ENCODE measurements around the gene GJC1.

Gene GJC1

DNA sequence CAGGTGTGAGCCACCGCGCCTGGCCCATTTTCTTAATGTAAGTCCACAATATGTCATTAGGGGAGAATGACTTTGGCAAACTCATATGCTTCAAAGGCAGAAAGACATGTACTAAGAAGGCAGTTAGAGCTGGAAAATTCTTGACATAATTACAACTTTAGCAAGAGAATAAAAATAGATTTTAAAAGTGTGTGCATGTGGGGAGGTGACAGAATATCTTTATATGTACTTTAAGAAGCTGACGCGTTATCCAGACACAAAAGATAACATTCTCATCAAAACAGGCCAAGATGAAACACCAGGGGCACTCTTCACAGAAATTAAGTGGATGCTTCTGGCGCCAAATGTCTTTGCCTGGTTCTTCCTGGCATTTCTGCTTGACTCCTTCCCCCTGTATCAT lies 28.2 kb downstream of the GJC1 start:
- DNase-seq (ENCODE audit: low read depth in 3 of 3), result no peak

DNA sequence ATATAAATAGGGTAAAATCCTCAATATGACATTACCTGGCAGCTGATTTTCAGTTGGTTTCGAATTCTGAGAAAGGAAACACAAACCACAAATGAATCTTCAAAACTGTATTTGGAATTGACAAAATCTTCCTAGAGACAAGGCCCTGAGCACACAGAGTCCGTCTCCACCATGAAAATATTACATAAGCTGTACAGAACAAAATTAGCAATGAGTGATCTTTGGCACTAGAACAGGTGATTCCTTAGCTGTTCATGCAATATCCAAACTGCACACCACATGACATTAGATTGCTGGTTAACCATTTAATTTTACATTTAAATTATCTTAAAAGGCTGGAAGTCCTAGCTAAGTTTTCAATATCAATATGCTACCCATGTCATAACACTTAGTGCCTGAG lies 31.7 kb downstream of the GJC1 start:
- no peak for DNase-seq (ENCODE audit: low read depth in 3 of 3)

DNA sequence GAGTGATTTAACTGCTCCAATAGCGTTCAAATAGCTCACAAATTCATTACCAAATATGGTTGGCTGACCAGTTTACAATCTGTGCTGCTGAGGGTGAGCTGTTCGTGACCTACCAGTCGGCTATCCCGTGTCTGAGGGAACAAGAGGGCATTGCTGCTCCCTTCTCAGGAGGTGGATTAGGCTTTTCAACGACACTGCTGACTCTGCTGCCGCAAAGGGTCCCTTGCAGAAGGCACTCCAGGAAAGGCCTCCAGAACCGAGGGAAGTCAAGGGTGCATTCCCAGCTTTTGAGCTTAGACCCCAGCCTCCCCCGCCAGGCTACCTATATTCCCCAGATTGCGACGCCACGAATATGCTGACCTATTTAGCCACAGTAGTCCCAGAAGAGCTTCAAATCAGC lies 32.3 kb downstream of the GJC1 start:
- DNase-seq (ENCODE audit: low read depth in 3 of 3), result no peak

DNA sequence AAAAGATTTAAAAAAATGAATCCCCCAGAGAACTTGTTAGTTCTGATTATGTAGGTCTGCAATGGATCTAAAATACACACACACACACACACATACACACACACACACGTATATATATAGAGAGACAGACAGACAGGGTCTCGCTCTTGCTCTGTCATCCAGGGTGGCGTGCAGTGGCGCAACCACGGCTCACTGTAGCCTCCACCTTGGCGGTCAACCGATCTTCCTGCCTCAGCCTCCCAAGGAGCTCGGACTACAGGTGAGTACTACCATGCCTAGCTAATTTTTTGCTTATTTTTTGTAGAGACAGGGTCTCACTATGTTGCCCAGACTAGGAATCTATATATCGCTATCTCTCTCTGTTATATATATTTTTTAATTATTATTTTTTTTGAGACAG lies 33.4 kb downstream of the GJC1 start:
- no peak for DNase-seq (ENCODE audit: low read depth in 3 of 3)

DNA sequence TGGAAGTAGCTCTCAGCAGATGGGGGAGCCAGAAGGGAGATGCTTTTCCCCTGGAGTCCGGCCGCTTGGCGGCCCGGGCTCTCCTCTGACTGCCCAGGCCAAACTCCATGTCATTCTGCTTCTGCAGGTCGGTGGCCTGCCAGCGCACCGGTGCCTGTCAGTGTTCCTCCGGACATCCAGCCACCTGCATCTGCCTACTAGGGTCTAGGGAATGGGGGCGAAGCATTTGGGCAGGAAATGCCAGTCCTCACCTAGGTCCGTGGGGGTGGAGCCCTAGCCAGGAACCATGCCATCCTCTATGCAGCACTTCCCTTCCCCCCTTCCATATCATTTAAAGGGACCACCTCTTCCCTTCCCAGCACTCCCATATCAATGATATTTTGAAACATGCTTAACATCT lies 34.2 kb downstream of the GJC1 start:
- DNase-seq (ENCODE audit: low read depth in 3 of 3), result no peak

DNA sequence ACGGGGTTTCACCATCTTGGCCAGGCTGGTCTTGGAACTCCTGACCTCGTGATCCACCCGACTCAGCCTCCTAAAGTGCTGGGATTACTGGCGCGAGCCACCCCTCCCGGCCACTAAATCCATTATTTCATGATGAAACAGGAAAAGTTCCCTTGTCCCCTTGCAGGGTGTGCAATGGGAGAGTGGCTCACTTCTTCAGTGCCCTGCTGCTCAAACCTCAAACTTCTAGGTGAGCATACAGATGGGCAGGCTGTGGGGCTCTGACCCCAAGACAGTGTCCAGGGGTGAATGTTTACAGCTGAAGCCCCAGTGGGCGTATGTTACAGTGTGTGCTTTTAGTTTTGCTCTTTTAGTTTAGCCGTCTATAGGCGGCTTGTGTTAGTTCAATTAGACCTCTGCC lies 34.7 kb downstream of the GJC1 start:
- DNase-seq (ENCODE audit: low read depth in 3 of 3), result no peak

DNA sequence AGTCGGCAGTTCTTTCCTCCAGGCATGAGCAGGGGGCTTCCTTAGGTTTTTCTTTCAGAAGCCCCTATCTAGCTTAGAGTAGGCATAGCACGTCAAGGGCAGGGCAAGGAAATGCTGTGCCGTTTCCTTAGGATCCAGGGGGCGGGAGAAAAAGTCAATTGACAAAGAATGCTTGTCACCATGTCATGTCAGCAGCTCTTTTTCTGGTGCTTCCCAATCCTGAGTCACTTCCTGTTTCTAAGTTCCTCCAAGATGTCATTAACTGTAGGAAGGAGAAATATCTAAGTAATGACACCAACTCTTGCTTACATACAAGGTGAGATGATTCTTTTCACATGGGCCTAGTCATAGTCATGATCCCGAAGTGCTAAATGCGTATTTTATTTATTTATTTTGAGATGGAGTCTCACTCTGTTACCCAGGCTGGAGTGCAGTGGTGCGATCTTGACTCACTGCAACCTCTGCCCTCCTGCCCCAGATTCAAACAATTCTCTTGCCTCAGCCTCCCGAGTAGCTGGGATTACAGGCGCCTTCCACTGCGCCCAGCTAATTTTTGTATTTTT lies 35.2 kb downstream of the GJC1 start:
- DNase-seq (ENCODE audit: low read depth in 3 of 3), result no peak

DNA sequence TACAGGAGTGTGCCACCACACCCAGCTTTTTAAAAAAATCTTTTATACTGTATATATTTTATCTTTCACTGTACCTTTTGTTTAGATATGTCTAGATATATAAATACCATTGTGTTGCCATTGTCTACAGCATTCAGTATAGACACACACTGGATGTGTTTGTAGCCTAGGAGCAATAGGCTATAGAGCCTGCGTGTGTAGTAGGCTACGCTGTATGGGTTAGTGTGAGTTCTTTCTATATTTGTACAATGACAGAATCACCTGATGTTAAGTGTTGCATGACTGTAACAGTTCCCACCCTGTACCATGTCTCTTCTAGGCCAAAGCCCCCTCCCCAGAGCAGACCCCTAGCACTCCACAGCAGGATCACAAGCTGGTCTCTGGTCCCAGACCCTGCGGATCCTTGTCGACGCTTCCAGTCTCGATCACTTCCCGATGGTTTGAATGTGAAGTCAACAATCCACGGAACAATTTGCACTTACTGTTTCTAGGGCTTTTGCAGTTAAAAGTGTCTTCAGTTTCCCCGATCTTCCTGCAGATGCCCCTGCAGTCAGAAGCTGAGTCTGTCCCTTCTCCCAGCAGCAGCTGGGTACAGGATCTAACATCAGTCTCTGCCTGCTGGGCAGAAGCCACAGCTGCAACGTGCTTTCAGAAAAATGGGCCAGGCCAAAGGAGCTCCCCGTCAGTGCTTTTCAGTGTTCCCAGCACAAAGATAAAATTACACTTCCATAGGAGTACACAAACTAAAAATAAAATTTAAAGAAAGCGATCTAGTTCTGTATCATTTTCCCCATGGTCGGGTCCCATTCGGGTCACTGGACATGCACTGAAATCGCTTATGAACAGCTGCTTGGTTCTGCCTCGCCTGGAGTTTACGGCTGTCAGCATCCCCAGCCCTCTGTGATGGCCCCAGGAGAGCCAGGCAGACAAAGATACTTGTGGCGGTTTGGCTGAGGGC lies 35.9 kb downstream of the GJC1 start:
- no peak for DNase-seq (ENCODE audit: low read depth in 3 of 3)

DNA sequence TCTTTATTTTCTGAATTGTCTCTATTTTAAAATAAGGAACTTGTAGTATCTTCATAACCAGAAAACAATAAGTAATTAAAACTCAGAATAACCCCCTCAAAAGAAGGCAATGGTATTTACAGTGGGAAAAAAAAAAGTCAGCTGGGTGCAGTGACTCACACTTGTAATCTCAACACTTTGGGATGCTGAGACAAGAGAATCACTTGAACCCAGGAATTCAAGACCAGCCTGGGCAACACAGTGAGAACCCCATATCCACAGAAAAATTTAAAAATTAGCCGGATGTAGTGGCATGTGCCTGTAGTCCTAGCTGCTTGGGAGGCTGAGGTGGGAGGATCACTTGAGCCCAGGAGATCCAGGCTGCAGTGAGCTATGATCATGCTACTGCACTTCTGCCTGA lies 37.8 kb downstream of the GJC1 start:
- no peak for DNase-seq (ENCODE audit: low read depth in 3 of 3)

DNA sequence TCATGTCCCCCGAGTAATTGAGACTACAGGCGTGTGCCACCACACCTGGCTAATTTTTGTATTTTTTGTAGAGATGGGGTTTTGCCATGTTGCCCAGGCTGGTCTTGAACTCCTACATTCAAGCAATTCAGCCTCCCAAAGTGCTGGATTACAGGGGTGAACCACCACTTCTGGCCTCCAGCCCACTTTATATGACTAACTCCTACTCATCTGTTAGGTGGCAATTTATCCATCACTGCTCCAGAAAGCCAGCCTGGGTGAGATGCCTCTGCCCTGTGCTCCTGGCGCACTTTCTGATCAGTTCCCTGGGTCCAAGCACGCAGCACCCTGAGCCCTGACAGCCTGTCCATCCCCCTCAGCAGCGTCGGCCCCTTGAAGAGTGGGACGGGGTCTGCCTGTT lies 41.9 kb downstream of the GJC1 start:
- DNase-seq (ENCODE audit: low read depth in 3 of 3), result no peak

DNA sequence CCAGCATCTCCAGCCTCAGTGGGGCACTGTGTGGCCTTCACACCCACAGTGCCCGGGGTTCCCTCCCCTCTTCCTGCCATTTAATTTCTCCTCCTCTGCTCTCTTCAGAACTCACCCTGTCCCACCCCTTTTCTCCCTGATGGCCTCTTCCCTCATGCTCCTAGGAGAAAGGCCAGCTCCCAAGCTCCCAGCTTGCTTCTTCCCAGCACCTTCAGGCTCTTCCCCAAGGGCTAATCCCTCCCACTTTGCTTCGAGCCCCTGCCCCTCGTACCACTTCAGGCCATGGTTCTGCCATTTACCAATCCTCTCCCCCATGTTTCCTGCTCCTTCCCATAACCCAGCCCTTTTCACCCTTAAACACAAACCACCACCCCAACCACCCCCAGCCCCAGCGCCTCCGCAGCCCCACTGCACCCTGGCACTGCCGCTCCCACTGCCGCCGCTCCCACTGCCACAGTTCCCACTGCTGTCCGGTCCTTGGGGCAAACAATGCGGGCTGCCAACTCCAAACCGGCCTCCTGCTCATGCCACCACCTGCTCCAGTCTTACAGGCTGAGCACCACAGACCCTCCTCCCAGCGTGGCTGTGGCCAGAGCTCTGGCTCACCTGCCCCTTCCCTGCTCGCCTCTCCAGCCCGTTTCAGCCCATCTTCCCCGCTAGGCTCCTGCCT lies 42.7 kb downstream of the GJC1 start:
- DNase-seq (ENCODE audit: low read depth in 3 of 3), result no peak

DNA sequence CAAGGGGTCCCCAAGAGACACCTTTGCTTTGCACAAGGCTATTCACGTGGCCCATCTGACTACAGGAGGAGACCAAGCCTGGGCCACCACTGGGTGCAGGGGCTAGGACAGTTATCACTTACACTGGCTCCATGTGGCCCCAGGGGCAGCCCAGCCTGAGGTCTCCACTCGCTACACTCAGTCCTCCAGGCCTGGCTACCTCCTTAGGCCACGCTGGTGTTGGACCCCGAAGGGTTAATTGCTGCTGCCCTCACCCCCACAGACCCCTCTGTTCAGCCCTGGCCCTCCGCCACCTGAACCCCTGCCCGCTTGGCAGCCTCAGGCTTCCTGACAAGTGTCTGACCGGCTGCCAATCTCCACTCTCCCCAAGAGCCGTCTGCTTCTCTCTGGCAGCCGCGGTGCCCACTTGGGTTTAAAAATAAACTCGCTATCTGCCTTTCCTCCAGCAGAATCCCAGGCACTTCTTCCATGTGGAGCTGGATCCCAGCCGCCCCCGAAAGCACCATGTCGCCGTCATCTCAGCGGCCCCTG lies 43.5 kb downstream of the GJC1 start:
- DNase-seq (ENCODE audit: low read depth in 3 of 3), result no peak

DNA sequence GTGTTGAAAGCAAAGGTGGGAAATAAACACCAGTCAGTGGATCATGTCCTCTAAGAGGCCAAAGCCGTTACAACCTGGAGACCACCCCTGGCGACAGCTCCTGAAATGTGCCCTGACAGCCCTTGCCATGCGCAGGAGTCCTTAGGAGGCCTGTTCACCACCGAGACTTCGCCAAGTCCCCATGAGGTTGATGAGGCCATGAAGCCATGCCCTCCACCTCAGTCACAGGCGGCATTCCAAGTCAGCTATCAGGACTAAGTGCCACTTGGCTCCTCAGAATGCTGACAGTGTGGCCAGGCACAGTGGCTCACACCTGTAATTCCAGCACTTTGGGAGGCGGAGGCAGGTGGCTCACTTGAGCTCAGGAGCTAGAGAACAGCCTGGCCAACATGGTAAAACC lies 44.2 kb downstream of the GJC1 start:
- no peak for DNase-seq (ENCODE audit: low read depth in 3 of 3)

DNA sequence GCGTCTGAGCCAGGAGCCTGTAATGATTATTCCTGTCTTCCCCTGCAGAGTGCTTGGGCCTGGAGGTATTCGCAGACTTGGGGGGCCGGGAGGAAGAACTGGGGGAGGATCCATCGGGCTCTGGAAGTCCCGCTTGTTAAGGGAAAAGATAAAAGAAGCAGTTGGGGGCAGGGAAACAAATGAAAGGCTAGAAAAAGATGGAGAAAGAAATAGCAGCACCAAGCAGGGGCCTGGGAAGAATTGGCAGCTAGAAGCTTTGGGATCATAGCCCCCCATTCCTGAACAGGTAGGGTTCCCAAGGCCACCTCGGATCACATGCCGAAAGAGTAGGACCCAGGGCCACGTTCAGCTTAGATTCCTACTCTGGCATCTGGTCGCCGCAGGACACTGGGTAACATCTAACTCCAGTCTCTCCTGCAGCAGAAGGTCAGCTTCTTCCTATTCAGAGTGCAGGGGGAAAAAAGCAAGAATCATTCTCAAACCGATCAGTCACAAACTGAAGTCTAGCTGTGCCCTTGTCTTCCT lies 47.7 kb downstream of the GJC1 start:
- DNase-seq (ENCODE audit: low read depth in 3 of 3), result no peak

DNA sequence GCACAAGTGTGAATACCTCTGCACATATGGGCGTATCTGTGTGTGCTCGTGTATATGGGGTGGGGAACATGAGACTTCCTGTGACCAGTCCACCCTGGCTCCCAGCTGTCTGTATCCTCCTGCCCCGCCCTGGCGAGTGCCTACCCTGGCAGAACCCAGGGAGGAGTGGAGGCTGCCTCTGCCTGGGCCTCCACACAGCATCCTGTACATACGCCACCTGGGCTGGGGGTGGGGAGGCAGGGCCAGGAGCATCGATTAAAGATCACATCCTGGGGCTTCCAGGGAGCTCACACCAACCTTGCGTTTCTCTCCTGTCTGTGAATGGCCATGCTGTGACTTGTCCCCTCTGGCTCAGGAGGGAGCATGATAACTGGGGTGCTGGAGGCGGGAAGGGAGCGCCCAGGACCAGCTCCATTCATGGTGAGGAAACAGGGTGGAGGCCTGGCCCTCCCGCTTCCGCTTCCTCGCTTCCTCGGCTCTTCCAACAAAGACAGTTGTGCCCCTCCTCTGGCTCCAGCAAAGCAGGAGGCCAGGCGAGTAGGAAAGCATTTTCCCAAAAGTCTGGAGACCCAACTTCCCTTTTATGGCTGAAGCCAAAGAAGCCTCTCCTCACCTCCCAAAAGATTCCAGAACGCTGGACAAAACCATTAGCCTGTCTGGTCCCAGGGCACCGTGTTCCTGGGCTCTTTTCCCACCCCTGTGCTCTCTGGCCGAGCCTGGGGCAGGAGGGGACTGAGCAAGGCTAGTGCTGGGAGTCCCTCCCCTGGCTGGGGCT lies 48.3 kb downstream of the GJC1 start:
- no peak for DNase-seq (ENCODE audit: low read depth in 3 of 3)

DNA sequence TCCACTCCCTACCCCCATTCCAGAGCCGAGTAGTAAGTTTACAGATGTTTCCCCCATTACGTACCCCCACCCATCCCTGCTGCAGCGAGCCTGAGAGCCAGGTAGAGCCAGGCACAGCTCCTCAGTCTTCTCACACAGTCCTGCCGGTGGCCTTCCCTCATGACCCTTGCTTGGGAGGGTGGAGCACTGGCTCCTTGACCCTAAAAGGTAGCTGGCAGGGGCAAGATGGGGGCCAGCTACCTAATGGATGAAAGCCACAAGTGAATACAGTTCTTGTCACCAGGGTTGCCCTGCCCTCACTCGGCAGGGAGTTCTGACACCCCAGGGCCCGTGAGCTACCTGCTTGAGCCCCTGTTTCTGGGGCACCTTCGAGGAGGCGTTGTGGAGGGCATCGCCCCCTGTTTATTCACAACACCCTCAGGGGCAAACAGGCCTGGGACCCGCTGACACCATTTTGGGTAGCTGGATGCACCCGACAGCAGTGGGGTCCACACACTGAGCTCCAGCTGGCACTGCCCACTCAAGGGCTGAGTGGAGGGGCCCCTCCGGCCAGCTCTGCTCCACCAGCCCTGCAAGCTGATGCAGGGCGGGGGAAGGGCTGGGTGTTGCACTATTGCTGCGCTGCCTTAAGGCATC lies 49.1 kb downstream of the GJC1 start:
- DNase-seq (ENCODE audit: low read depth in 3 of 3), result no peak

DNA sequence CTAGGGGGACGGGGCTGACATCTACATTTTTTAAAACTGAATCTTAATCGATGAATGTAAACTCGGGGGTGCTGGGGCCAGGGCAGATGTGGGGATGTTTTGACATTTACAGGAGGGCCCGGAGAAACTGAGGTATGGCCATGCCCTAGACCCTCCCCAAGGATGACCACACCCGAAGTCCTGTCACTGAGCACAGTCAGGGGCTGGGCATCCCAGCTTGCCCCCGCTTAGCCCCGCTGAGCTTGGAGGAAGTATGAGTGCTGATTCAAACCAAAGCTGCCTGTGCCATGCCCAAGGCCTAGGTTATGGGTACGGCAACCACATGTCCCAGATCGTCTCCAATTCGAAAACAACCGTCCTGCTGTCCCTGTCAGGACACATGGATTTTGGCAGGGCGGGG lies 49.9 kb downstream of the GJC1 start:
- DNase-seq (ENCODE audit: low read depth in 3 of 3), result no peak

DNA sequence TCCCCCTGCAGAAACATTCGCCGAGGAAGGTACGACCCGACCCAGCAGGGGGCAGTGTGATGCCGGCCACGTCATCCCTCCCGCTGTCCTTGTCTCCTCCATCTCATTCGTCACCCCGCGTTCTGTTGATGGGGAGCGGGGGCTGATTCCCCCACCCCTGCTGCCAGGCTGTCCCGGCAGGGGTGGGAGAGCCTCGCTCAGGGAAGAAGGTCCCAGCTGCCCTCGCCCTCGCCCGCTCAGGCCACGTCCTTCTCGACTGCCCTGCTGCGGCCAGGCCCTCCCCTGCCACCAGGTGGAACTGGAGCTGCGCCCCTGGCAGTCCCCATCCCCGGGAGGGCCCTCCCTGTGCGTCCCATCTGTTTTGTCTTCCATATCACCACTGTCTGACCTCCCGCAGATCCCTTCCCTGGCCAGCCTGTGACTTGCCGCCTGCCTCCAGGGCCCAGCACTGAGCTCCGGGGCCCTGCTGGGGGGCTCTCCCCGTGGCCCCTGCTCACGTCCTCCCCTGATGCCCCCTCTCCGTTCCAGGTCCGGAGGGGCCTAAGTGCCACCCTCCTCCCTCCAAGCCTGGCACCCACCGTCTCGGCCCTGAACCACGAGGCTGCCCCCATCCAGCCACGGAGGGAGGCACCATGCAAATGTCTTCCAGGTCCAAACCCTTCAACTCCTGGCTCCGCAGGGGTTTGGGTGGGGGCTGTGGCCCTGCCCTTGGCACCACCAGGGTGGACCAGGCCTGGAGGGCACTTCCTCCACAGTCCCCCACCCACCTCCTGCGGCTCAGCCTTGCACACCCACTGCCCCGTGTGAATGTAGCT lies 50.7 kb downstream of the GJC1 start:
- peak; percentile 61 to 76 (median 73) for DNase-seq (ENCODE audit: low read depth in 3 of 3)

DNA sequence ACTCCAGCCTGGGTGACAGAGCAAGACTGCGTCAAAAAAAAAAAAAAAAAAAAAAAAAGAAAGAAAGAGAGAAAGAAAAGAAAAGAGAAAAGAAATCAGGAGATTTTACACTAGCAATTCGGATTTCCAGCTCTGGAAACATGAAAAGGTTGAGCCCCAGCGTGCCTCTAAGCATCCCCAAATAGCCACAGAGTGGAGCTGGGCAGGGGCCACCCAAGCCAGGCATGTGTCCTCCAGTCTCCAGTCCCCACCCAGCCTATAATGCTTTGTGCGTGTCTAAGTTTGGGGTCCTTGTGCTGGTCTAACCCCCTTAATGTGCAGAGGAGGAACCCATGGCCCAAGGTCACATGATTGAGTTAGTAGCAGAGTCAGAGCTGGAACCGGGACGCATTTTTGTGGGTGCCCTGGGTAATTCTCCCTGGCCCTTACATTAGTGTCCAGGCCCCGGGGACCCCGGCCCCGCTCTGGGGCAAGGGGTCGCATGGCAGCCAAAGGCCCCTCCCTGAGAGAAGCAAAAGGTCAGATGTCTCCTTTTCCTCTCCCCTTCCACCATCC lies 51.4 kb downstream of the GJC1 start:
- no peak for DNase-seq (ENCODE audit: low read depth in 3 of 3)
